Measurements from ENCODE around the gene E2F2.

- no peak for TF ChIP-seq CTCF (conservative IDR thresholded peaks at IDR 0.05; ENCODE audit: low read depth, low read length)
- TF ChIP-seq EZH2 (IDR thresholded peaks at IDR 0.05; ENCODE audit: borderline replicate concordance, low read depth, low read length, poor library complexity, severe bottlenecking), result no peak
Observed at GRCh38 chr1:23515905-23516304, 15.1 kb downstream of the E2F2 start.

All from A673 (cell line).